HG03025 (cell line): ENCODE data around the gene LRRC26.

Experiments
- ATAC-seq: cut with Tn5 transposase; IDR thresholded peaks from one replicate; pipeline ENCODE4 v1.9.1; 2021; ENCODE audit warnings: mild to moderate bottlenecking, moderate library complexity; ENCODE audit not compliant: unreplicated experiment, low FRiP score

Gene LRRC26, protein sequence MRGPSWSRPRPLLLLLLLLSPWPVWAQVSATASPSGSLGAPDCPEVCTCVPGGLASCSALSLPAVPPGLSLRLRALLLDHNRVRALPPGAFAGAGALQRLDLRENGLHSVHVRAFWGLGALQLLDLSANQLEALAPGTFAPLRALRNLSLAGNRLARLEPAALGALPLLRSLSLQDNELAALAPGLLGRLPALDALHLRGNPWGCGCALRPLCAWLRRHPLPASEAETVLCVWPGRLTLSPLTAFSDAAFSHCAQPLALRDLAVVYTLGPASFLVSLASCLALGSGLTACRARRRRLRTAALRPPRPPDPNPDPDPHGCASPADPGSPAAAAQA

DNA sequence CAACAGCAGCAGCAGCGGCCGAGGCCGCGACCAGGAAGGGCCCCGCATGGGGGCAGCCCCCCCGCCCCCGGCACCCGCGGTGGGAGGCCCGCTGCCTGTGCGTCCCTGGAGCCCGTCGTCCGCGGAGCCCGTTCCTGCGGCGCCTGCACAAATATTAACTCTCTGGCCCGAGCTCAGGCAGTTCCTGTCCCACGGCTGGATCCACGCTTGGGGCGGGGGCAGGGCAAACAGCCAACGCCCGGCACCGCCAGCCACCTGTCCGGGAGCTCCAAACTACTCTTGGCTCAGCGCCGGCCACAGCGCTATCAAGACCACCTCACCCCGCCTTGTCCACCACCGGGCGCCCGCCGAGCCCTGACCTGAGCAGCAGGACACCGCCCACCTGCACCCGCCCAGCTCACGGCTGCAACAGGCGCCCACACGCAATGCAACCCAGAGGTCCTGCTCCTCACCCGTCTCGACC lies at the start of gene LRRC26:
Gene LRRC26 (minus strand): TSS at position 156 of the 463 bp plus-strand sequence. CDS start 108 bp downstream, at position 48.
- ATAC-seq: no peak

DNA sequence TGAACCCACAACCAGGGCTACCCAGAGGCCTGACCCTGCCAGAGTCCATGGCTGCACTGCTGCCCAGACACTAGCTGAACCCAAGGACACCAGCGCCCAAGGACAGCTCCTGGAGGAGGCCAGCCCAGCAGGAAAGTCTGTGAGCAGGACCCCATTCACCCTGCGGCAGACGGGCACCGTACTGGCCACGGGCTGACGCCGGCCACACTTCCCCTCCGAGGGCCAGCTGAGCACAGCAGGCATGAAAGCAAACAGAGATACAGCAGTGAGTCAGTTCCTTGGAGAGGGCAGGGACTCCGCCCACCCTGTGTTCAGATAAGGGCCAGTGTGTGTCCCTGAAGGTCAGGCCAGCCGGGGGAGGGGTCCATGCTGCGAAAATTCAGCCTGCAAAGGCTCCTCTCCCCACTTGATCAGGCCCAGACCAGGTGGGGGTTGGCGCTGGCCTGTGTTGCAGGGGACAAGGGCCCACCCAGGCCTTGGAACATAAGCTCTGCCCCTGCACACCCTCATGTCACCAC lies 49.0 kb upstream of the LRRC26 start:
- no peak for ATAC-seq

DNA sequence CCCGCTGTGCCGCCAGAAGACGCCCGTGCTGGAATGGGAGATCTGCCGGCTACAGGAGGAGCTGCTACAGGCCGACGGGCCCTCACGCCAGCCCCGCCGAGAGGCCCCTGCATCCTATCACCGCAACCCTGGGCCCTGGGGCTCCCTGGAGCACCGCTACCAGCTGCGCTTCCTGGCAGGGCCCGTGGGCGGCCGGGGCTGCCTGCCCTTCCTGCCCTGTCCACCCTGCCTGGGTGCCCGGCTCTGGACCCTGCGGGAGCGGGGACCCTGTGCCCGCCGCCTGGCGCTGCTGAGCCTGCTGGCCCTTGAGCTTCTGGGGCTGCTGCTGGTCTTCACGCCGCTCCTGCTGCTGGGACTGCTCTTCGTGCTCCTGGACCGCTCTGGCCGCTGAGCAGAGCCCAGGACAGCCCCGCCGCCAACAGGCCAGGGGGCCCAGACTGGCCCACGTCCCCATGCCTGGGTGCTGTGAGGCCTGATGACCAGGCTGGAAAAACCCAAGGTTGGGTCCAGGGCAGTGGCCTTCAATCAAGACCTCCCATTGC lies 48.4 kb upstream of the LRRC26 start:
- no peak for ATAC-seq

DNA sequence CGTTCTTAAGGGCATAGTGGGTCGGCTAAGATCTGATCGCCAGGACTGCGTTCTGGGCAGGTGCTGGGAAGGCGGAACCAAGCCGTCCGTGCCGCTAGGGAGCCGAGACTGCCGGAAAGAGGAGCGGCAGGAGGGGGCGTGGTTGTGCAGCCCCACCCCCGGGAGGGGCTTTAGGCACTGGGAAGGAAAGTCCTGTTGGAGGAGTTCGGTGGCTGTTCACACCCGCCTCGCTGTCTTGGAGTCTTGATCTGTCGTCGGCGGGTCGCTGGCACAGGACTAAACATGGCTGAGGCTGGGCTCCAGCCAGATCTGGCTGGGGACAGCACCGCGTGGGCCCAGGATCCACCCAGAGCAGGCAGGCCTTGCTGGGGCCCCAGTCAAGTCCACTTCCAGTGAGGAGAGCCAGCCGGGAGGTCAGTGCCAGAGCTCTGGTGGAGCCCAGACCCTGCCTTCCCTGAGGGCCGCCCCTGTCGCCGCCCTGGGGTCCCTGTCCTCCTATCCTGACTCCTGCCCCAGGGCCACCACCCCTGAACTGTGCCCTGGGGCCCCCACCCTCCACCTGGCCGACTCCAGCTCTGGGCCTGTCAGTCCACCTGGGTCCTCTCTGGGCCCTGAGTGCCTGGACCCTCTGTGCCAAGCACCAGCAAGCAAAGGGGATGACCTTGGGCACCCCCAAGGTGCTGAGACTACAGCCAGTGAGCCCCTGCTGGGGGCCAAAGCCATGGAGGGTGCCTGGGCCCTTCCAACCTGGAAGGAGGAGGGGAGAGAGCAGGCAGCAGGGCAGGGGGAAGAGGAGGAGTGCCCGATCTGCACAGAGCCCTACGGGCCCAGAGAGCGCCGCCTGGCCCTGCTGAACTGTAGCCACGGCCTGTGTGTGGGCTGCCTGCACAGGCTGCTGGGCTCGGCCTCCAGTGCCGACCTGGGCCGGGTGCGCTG lies 47.7 kb upstream of the LRRC26 start:
- ATAC-seq: no peak

DNA sequence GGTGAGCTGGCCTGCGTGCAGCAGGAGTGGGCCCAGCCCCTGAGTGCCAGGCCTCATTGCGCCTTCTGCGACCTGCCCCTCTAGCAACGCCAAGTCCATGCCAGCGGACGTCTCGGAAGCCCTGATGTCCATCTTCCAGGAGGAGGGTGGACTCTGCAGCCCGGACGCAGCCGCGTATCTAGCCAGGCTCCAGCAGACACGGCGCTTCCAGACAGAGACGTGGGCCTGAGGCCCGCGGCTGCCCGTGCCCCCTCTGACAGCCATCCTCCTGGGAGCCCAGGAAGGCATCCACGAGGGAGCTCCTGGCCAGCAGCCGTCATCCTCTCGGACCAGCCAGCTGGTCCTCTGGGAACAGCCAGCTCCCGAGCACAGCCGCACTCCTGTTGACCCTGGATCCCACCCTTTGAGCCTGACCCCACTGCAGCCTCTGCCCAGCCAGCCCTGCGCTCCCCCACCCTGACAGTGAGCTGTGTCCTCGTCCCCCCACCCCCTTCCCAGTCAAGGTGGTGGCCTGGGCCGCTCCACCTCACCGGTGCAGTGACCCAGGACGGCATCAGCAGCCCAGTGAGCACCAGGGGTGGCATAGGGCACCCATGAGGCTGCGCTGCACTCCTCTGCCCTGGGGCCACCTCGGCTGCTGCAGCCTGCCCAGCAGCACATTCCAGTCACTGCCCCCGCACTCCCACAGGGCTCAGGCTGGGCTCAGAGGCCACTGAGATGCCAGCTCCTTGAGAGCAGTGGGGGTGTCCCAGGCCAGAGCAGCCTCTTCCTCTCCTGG lies 46.5 kb upstream of the LRRC26 start:
- no peak for ATAC-seq

DNA sequence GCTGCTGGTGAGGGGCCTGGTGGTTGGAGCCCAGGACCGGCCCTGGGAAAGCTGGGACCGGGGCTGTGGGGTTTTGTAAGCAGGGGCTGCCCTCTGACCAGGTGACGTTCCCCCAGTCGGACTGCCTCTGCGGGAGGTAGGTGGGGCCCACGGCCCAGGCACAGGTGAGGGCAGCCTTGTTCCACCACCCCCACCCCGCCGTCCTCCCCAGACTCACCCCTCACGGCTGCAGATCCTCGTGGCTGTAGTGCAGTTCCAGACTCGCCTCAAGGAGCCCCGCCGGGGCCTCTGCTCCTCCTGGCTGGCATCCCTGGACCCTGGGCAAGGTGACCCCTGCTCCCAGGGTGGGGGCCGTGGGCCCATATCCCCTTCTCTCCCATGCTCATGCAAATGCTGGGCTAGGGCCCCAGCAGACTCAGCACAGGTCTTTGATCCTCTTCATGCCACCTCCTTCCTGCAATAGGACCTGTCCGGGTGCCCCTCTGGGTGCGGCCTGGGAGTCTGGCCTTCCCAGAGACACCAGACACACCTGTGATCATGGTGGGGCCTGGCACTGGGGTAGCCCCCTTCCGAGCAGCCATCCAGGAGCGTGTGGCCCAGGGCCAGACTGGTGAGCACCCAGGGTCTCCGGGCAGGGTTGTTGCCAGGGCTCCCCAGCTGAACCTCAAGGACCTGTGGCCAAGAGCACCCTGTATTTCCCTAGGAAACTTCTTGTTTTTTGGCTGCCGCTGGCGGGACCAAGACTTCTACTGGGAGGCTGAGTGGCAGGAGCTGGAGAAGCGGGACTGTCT lies 45.5 kb upstream of the LRRC26 start:
- ATAC-seq: no peak

DNA sequence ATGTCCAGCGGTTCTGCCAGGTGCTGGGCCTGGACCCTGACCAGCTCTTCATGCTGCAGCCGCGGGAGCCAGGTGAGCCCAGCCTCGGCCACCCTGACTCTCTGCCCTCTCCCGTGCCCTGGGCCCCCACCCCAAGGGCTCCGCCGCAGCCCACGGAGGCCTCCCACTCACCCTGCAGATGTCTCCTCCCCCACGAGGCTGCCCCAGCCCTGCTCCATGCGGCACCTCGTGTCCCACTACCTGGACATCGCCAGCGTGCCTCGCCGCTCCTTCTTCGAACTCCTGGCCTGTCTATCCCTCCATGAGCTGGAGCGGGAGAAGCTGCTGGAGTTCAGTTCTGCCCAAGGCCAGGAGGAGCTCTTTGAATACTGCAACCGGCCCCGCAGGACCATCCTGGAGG lies 44.8 kb upstream of the LRRC26 start:
- no peak for ATAC-seq

DNA sequence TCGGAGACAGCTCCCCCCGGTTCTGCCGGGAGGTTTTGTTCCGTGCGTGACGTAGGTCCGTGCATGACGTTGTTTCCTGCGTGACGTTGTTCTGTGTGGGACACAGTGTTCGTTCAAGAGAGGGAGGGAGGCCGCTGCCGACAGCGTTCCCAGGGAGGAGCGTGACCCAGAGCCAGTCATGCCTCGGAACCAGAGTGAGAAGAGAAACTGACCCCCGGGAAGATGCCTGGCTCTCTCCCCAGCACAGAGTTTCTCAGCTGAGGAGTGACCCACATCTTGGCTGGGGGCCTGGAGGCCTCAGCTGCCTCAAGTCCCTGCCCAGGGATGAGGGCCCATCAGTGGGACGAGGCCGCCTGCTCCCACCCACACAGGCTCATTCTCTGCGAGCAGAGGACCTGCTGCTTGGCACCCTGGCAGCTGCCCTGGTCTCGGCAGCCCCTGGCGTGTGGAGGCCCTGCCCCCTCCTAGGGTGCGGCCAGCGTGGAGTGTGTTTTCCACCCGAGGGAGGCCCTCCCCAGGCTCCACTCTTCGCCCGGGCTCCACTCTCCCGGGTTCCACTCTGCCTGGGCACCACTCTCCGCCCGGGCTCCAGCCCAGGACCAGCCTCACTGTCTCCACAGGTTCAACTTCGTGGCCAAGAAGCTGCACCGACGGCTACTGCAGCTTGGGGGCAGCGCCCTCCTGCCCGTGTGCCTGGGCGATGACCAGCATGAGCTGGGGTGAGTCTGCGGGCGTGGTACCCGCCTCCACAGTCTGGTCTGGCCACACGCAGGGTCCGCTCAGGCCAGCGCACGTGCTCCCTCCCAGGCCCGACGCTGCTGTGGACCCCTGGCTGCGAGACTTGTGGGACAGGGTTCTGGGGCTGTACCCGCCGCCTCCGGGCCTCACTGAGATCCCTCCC lies 43.6 kb upstream of the LRRC26 start:
- no peak for ATAC-seq

DNA sequence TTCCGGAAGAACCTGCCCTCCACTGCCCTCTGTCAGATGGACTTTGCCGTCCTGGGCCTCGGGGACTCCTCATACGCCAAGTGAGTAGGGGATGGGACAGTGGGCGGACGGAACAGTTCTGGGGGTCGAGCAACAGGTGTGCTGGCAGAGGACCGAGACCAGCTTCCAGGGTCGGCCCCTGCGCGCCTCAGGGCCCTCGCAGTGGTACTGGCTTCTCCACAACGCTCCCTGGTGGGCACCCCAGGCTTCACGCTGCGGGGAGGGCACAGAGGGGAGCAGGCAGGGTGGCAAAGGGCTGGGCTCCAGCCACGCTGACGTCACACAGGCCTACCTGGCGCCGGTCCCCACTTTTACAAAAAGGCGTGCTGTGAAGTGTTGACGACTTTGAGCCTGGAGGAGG lies 42.7 kb upstream of the LRRC26 start:
- no peak for ATAC-seq

DNA sequence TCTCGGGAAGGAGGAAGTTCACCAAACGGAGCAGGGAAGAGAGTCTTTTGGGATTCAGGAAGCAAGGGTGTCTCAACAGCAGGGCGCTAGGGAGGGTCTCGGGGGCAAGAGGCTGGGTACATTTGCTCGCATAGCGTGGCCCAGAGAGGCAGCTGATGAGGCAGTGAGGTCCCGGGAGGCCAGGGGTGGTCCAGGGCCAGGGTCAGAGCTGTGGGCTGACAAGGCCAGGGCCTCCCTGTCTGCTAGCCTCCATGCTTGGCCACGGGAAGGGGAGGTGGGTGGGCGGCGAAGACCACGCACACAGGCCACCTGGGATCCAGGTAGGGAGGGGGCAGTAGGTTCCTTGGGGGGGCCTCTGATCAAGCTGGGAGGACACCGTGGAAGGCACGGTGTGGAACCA lies 41.7 kb upstream of the LRRC26 start:
- no peak for ATAC-seq

DNA sequence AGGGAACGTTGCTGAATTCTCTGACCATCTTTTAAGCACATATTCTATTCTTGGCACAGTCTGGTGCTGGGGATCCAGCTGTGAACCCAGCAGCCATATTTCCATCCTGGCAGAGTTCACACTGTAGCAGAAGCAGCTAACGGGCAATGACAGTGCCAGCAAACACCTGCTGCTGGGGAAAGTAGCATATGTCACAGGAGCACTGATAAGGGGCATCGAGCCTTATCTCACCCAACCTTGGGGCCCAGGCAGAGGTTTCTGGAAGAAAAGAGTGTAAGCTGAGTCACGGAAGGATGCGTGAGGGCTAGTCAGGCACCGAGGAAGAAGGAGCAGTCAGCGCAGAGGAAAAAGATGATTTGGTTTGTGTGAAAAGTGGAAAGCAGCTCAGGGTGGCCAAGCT lies 36.8 kb upstream of the LRRC26 start:
- no peak for ATAC-seq

DNA sequence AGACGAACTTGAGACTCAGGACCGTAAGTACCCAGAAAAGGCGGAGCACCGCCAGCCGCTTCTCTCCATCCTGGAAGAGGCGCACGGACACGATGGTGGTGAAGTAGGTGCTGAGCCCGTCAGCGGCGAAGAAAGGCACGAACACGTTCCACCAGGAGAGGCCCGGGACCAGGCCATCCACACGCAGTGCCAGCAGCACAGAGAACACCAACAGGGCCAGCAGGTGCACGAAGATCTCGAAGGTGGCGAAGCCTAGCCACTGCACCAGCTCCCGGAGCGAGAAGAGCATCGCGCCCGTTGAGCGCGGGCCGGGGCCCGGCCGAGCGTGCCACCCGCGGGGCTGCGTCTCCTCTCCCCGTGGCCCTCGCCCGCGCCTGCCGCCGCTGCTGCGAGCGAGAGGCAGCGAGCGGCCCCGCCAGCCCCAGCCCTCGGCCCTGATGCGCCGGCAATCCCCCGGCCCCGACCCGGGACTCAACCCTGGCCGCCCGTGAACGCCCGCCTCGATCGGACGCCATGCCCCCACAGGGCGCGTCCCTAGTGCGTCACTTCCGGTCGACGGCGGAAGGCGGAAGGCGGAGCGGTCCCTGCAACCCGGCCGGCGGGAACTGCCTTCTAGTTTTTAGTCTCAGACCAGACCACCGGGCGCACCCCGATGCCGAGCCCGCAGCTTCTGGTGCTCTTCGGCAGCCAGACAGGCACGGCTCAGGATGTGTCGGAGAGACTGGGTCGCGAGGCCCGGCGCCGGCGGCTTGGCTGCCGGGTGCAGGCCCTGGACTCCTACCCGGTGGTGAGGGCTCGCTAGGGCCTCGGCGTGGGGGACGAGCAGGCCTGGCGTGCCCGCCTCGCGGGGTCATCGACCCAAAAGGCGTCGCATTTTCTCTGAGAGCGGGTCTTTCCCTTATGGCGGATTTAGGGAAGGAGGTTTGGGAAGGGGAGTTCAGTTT lies 35.5 kb upstream of the LRRC26 start, which contains the start of the genes NDOR1 and TMEM203:
Gene NDOR1 (plus strand): TSS at position 575 of the 944 bp plus-strand sequence. CDS start 78 bp downstream, at position 653.
Gene TMEM203 (minus strand): TSS at position 523 of the 944 bp plus-strand sequence. CDS start 234 bp downstream, at position 289.
- ATAC-seq: no peak

DNA sequence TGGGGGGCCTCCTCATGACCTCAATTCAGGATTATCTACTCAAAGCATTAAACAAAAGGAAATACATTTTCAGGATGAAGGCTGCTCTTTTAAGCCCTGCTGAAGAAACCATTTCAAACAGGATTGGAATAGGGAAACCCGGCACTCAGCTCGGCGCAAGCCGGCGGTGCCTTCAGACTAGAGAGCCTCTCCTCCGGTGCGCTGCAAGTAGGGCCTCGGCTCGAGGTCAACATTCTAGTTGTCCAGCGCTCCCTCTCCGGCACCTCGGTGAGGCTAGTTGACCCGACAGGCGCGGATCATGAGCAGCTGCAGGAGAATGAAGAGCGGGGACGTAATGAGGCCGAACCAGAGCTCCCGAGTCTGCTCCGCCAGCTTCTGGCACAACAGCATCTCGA lies 34.9 kb upstream of the LRRC26 start:
- no peak for ATAC-seq

DNA sequence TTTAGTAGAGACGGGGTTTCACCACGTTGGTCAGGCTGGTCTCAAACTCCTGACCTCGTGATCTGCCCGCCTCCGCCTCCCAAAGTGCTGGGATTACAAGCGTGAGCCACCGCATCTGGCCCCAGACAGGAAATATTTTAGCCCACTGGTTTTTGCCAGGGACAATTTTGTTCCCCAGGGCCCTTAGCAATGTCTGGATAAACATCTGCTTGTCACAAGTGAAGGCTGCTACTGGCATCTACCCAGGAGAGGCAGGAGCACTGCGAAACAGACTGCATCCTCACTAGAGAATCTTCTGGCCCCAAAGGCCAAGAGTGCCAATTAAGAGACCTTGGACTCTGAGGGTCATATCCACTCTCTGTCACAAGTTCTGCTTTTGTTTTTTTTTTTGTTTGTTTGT lies 33.1 kb upstream of the LRRC26 start:
- ATAC-seq: no peak

DNA sequence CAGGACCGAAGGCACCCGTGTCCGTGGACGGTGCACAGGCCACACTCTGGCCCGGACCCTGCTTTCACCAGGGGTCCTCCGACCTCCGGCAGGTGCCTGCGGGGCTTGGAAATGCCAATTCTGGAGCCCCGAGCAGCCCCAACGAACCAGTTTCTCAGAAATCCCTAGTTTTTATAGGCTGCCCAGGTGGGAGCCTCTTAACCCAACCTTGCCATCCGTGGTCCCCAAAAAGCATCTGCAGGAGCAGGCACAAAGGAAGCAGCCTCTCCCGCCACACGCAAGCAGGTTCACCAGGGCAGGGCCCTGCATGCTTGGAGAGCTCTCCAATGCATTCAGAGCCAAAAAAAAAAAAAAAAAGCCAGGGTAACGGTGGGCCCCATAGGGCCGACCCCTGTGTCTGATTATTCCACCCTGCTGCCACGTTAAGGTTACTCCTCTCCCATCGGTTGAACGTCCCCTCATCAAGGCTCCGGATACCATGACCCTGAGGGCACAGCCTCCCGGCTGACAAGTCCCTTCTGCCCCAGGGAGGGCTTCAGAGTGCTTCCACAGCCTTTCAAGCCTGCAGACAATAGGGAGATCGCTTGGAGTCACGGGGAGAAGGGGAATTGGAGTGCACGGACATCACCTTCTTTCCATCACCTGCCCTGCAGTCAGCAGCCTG lies 31.5 kb upstream of the LRRC26 start:
- ATAC-seq: no peak

DNA sequence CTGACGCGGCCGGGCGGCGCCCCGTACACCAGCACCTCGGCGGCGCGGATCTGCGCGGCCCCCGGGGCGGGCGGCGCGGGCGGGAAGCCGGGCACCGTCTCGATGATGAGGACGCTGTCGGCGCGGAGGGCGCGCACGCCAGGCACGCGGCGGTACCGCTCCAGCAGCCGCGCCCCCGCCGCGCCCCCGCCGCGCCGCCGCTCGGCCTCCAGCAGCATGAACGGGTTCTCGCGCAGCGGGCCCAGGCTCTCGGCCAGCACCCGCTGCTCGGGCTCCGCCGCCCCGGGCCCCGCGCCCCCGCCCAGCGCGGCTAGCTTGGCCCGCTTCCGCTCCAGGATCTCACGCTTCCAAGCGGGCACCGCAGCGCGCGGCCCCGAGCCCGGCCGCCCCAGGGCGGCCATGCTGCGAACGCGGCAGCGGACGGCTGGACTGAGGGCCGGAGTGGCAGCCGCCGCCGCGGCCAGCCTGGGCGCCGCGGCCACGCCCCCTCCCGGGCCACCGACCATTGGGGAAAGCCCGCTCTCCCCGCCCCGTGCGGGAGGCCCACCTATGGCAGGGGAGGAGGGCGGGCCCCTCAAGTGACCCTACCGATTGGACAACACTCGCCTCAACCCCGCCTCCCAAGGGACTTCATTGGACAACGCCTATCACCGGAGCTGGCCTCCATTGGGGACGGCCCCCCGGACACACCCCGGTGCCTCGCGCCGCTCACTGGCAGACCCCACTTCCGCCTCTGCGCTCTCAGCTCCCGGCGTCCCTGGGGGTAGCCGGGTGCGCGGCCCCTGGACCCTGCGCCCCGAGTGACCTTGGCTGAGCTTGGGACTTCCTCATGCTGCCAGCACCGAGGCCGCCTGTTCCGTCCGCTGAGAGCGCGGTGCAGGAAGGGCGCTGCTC lies 30.7 kb upstream of the LRRC26 start, which contains the start of gene TPRN:
Gene TPRN (minus strand): TSS at position 431 of the 894 bp plus-strand sequence. CDS start 30 bp downstream, at position 401.
- ATAC-seq: peak; percentile 73
